PC-3 (cell line): ENCODE data around the gene CNTN2.

Source experiments
- EZH2 ChIP-seq: fragments of 300-600 bp; sonication (generic); IDR thresholded peaks from one replicate; pipeline ENCODE4 v1.6.1; 2017; ENCODE audit warnings: antibody characterized with exemption, mild to moderate bottlenecking, low read length; ENCODE audit not compliant: unreplicated experiment
- EZH2phosphoT487 ChIP-seq: fragments of 300-600 bp; sonication (generic); IDR thresholded peaks from 2 replicates; pipeline ENCODE4 v1.6.1; 2018; ENCODE audit warnings: mild to moderate bottlenecking, antibody characterized with exemption, low read length, borderline replicate concordance
- TF ChIP-seq, protein P1 (sequence below): fragments of 300-600 bp; sonication (generic); conservative IDR thresholded peaks from 2 replicates; pipeline ENCODE4 v1.5.1; 2017; ENCODE audit warnings: antibody characterized with exemption, low read depth, mild to moderate bottlenecking, low read length

- TF ChIP-seq, protein P1, sequence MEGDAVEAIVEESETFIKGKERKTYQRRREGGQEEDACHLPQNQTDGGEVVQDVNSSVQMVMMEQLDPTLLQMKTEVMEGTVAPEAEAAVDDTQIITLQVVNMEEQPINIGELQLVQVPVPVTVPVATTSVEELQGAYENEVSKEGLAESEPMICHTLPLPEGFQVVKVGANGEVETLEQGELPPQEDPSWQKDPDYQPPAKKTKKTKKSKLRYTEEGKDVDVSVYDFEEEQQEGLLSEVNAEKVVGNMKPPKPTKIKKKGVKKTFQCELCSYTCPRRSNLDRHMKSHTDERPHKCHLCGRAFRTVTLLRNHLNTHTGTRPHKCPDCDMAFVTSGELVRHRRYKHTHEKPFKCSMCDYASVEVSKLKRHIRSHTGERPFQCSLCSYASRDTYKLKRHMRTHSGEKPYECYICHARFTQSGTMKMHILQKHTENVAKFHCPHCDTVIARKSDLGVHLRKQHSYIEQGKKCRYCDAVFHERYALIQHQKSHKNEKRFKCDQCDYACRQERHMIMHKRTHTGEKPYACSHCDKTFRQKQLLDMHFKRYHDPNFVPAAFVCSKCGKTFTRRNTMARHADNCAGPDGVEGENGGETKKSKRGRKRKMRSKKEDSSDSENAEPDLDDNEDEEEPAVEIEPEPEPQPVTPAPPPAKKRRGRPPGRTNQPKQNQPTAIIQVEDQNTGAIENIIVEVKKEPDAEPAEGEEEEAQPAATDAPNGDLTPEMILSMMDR: no peak
- no peak for TF ChIP-seq EZH2
- TF ChIP-seq EZH2phosphoT487: no peak
These were observed 2.1 kb downstream of the CNTN2 start for GRCh38 chr1:205045146-205045545.
